Brain microvascular endothelial cell (primary cell): Measurements from ENCODE around the gene PELO.
A peak's percentile ranks its signal among the peaks of the same experiment; 100 is the strongest.
"Not testable (repeated sequence)": the region's sequence is repeated elsewhere in the genome, so short reads cannot be mapped to it uniquely, and the experiment has no call there.

Experiments
- DNase-seq: peaks from one replicate; pipeline ENCODE4 v3.0.0-alpha.2; 2020
- H3K27ac ChIP-seq: fragments of 250-450 bp; sonication (Bioruptor Pico); 2 replicates; pipeline ENCODE4 v1.5.1; 2020; ENCODE audit warnings: mild to moderate bottlenecking, moderate library complexity
- H3K27me3 ChIP-seq: fragments of 250-450 bp; sonication (Bioruptor Pico); replicated peaks from 2 replicates; pipeline ENCODE4 v1.5.1; 2020; ENCODE audit warnings: mild to moderate bottlenecking
- H3K36me3 ChIP-seq: fragments of 250-450 bp; sonication (Bioruptor Pico); replicated peaks from 2 replicates; pipeline ENCODE4 v1.5.1; 2020; ENCODE audit warnings: mild to moderate bottlenecking
- H3K4me3 ChIP-seq: 2 replicates; pipeline ENCODE4 v1.5.1; 2011; ENCODE audit warnings: low read depth, mild to moderate bottlenecking, control low read depth, low read length, moderate library complexity
- in situ Hi-C: cut with HindIII; loops from 2 replicates; pipeline ENCODE4 v1.10.0; 2017; ENCODE audit warnings: low sequenced_read_pairs, low pct_ligation_motif_present
- TF ChIP-seq, protein P1 (sequence below): IDR thresholded peaks from 2 replicates; pipeline ENCODE4 v1.5.1; 2011; ENCODE audit warnings: low read depth, mild to moderate bottlenecking, moderate library complexity, low read length, control low read depth, inconsistent platforms; ENCODE audit errors: missing control alignments

Gene PELO

DNA sequence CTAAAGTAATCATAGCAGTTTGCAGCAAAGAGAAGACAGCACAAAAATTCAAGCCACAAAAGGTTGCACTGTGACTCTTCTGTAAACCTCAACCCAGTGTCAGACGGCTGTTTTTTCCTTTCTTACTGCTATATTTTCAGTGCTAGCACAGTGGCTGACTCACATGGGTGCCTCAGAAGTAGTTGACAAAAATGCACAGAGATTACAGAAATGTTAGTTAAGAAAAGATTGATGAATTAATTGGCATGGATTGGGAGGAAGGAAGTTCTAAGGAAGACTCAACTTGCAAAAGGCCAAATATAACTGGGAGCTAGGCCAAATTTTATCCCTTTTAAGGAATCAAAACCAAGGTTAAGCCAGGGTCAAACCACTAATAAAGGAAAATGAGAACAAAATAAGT is 43.7 kb upstream of the PELO start:
- peak; percentile 87 for DNase-seq
- Histone ChIP-seq H3K36me3 (no peaks in the 10 kb centered on the region), H3K27ac (peak overlapping the region; percentile 66), H3K4me3 (no peak overlapping the region), H3K27me3 (no peaks in the 10 kb centered on the region)
- in situ Hi-C loops: no loop called here
- TF ChIP-seq, protein P1, sequence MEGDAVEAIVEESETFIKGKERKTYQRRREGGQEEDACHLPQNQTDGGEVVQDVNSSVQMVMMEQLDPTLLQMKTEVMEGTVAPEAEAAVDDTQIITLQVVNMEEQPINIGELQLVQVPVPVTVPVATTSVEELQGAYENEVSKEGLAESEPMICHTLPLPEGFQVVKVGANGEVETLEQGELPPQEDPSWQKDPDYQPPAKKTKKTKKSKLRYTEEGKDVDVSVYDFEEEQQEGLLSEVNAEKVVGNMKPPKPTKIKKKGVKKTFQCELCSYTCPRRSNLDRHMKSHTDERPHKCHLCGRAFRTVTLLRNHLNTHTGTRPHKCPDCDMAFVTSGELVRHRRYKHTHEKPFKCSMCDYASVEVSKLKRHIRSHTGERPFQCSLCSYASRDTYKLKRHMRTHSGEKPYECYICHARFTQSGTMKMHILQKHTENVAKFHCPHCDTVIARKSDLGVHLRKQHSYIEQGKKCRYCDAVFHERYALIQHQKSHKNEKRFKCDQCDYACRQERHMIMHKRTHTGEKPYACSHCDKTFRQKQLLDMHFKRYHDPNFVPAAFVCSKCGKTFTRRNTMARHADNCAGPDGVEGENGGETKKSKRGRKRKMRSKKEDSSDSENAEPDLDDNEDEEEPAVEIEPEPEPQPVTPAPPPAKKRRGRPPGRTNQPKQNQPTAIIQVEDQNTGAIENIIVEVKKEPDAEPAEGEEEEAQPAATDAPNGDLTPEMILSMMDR: no peak

DNA sequence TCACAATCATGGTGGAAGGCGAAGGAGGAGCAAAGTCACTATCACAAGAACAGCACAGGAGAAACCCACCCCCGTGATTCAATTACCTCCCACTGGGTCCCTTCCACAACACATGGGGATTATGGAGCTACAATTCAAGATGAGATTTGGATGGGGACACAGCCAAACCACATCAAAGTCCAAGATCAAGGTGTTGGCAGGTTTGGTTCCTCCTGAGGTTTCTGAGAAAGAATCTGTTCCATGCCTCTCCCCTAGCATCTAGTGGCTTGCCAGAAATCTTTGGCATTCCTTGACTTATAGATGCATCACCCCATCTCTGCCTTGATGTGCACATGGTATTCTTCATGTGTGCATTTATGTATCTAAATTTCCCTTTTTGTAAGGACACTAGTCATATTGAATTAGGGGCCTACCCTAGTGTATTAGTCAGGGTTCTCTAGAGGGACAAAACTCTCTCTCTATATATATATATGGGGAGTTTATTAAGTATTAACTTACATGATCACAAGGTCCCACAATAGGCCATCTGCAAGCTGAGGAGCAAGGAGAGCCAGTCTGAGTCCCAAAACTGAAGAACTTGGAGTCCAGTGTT is 42.8 kb upstream of the PELO start:
- H3K36me3 ChIP-seq, H3K4me3 ChIP-seq, H3K27ac ChIP-seq, DNase-seq, in situ Hi-C loops, H3K27me3 ChIP-seq: not testable (repeated sequence)

DNA sequence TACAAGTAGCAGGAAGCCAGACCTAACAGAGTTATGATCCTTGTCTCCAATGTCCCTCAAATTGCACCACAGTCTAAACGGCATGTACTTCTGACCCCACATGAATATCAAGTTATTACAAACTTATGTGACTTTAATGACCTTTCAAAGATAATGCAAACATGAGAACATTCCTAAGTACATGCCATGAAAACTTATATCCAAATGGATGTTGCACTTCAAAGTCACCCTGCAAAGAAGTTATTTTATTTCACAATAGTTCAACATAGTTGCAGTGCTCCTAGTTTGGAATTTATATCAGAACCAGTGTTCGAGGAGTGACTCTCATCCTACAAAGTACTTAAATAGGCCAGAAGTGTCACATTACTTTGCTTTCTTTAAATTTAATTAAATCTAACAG is 41.2 kb upstream of the PELO start:
- Histone ChIP-seq H3K36me3 (no peaks in the 10 kb centered on the region), H3K27ac (peak overlapping the region; percentile 33), H3K4me3 (no peak overlapping the region), H3K27me3 (no peaks in the 10 kb centered on the region)
- peak; percentile 16 for DNase-seq
- TF ChIP-seq, protein P1: no peak
- in situ Hi-C loops: no loop called here

DNA sequence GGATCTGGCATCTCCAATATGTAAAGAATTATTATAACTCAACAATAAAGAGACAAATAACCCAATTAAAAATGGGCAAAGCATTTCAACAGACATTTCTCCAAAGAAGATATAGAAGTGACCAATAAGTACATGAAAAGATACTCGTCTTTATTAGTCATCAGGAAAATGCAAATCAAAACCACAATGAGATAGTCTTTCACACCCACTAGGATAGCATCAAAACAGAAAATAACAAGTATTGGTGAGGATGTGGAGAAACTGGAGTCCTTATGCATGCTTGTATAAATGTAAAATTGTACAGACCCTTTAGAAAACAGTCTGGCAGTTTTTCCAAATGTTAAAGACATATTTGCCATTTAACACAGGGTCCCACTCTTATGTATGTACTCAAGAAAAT is 39.1 kb upstream of the PELO start:
- H3K27ac ChIP-seq: no peak overlapping the region
- H3K36me3 ChIP-seq: no peaks in the 10 kb centered on the region
- TF ChIP-seq, protein P1: no peak
- no peak for DNase-seq
- no peak overlapping the region for H3K4me3 ChIP-seq
- no peaks in the 10 kb centered on the region for H3K27me3 ChIP-seq
- in situ Hi-C loops: no loop called here

DNA sequence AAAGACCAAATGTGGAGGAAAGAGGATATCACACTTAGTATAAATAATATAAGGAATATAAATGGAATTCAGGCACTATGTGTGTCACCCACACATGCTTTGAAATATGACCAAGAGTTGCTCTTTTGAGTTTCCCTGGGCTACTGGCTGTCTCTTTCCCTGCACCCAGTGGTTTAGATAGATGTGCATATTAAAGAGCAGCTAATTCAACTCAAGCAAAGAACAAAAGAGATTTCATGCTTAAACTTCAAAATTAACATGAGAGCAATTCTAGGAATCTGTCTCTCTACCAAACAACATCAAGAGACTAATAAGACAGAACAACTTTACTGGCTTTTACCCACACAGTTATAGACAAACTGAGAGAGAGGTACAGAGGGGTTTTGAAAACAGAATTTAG is 38.0 kb upstream of the PELO start:
- in situ Hi-C loops: no loop called here
- no peak overlapping the region for H3K4me3 ChIP-seq
- no peak overlapping the region for H3K27ac ChIP-seq
- TF ChIP-seq, protein P1: no peak
- no peak for DNase-seq
- H3K27me3 ChIP-seq: no peaks in the 10 kb centered on the region
- no peaks in the 10 kb centered on the region for H3K36me3 ChIP-seq

DNA sequence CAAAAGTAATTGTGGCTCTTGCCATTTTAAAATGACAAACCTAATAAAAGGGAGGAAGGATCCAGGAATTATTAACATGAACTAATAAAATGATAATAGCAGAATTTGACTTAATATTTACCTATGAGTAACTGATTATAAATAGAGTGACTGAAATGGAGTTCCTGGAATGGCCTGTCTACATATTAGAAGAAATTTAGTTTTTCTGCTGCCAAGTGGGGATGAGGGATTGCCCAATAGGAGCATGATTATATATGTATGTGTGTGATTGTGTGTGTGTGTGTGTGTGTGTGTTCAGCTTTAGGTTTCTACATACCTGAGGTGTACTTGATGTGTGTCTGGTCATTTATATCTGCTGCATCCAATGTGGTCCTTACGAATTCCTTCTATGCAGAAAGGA is 36.6 kb upstream of the PELO start:
- no peaks in the 10 kb centered on the region for H3K27me3 ChIP-seq
- H3K4me3 ChIP-seq: no peak overlapping the region
- no peak for DNase-seq
- H3K36me3 ChIP-seq: no peaks in the 10 kb centered on the region
- H3K27ac ChIP-seq: no peak overlapping the region
- TF ChIP-seq, protein P1: no peak
- in situ Hi-C loops: no loop called here
